ENCODE data around the gene TUT7.
A peak's percentile ranks its signal among the peaks of the same experiment; 100 is the strongest.

TUT7 gene

GRCh38 chr9:86246752-86247161 is 107.5 kb downstream of the TUT7 start:
- peak; percentile 62 for DNase-seq

GRCh38 chr9:86242071-86242470 is 112.1 kb downstream of the TUT7 start:
- DNase-seq = no peak

GRCh38 chr9:86241216-86241615 is 113.0 kb downstream of the TUT7 start:
- no peak for DNase-seq

- DNase-seq = no peak
Observed at GRCh38 chr9:86238861-86239770, 115.1 kb downstream of the TUT7 start.
